Myometrial cell (primary cell): ENCODE results near the gene WDR49. TPM values are rescaled to one million over a fixed set of nuclear protein-coding genes. Genes with fewer than 3 reads are reported as not detected.

Source experiments
- total RNA-seq: library from RNA; depleted of rRNA; stranded (reverse); fragments of >200 nt; gene quantifications from 2 replicates; pipeline ENCODE4 v1.2.3, GENCODE V29; 2015

WDR49 gene
- total RNA-seq, result not detected in 2 replicates

GRCh38 chr3:167653760-167654159 is at the start of gene WDR49:
TSS of gene WDR49 (minus strand) at chr3:167653942. CDS start at chr3:167653425, 517 bp downstream.

DNA sequence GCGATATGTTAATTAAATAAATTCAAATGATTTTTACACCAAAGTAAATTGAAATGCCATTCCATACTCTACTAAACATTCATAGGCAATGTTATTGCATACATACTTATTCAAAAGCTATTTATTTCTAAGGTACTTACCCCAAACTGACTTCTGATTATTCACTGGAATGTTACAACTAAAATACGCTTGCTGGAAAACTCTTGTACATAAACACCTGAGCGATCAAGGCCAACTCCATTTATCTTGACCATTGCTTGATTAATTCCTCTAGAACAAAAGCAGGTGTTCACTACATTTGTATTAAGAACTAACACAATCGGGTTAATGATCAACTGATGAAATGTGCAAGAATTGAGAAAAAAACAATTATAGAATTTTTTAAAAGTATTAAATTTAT is 179.9 kb downstream of the WDR49 start, which contains the start of gene SERPINI2:
TSS of gene SERPINI2 (minus strand) at position 180 of the 400 bp plus-strand sequence. CDS start 2,208 bp downstream, outside the sequence.

Other genes starting within 250 kb of the WDR49 start
- gene SERPINI2, start 179.9 kb downstream of the WDR49 start, total RNA-seq, result not detected in 2 replicates
- 55.4 and 68.6 TPM in 2 replicates for gene PDCD10, start 81.0 kb upstream of the WDR49 start, total RNA-seq
- gene SERPINI1, start 81.8 kb upstream of the WDR49 start, total RNA-seq, result 1.4 and 2.3 TPM in 2 replicates